Esophagus squamous epithelium (tissue), 5 donors: Measurements from ENCODE around the gene CNDP2. TPM values are rescaled to one million over a fixed set of nuclear protein-coding genes. Genes with fewer than 3 reads are reported as not detected.
A peak's percentile ranks its signal among the peaks of the same experiment; 100 is the strongest.

Experiments
- DNase-seq: peaks from one replicate; lab custom pipeline; 2025; lab: John Stamatoyannopoulos, UW
- H3K27ac ChIP-seq, 4 donors: fragments of 200-600 bp; sonication (generic); one replicate each; pipeline ENCODE4 v1.5.1; 2016 to 2019; ENCODE audit warnings: mild to moderate bottlenecking in 1 of 4
- H3K27me3 ChIP-seq, 4 donors: fragments of 200-600 bp; sonication (generic); 1 replicate in 3 of 4; 2 replicates in 1 of 4; pipeline versions ENCODE4 v1.5.1 to v1.6.0; 2017 to 2021; ENCODE audit warnings: antibody characterized with exemption in 1 of 4
- H3K36me3 ChIP-seq, 3 donors: fragments of 200-600 bp; sonication (generic); one replicate each; pipeline ENCODE4 v1.5.1; 2016 to 2019
- H3K4me1 ChIP-seq, 3 donors: fragments of 200-600 bp; sonication (generic); one replicate each; pipeline ENCODE4 v1.5.1; 2017 to 2019
- H3K4me3 ChIP-seq, 4 donors: fragments of 200-600 bp; sonication (generic); 1 replicate in 3 of 4; 2 replicates in 1 of 4; pipeline ENCODE4 v1.5.1; 2016 to 2019; ENCODE audit warnings: mild to moderate bottlenecking in 2 of 4, moderate library complexity in 1 of 4
- H3K9me3 ChIP-seq, 3 donors: fragments of 200-600 bp; sonication (generic); one replicate each; pipeline ENCODE4 v1.5.1; 2016 to 2019
- CTCF ChIP-seq, 6 experiments: fragments of 450-650 bp in 4 of 6; fragments of 200-600 bp in 2 of 6; sonication (generic) in 2 of 6; IDR thresholded peaks; one replicate each; pipeline ENCODE4 v1.5.1; 2016 to 2019; ENCODE audit warnings: antibody characterized with exemption in 6 of 6, mild to moderate bottlenecking in 4 of 6, moderate library complexity in 4 of 6
- POLR2A ChIP-seq, 4 donors: fragments of 450-650 bp; IDR thresholded peaks; one replicate each; pipeline ENCODE4 v1.6.1; 2017; ENCODE audit warnings: antibody characterized with exemption in 4 of 4, mild to moderate bottlenecking in 4 of 4, moderate library complexity in 3 of 4
- WGBS, 2 donors: methylation state at CpG; one replicate each; pipeline ENCODE4 v1.1.5; 2018; 5-methylcytosine and 5-hydroxymethylcytosine counted together
- intact Hi-C: fragments of 100-400 bp; cut with DNase I; formaldehyde crosslinking; loops from one replicate; pipeline ENCODE4 v1.15.0; 2022
- total RNA-seq, 4 donors: library from RNA; depleted of rRNA; stranded (reverse); fragments of >200 nt; gene quantifications; one replicate each; pipeline ENCODE4 v1.1.0, GENCODE V29; 2016
- donor health status: DM: yes; HTN: yes; CAD: no.

The CNDP2 gene
- total RNA-seq, 4 donors from 2014 or later = 66.6 to 136 (median 87.9) TPM

GRCh38 chr18:74551936-74552555 is 55.9 kb downstream of the CNDP2 start:
- Histone ChIP-seq H3K9me3 (peaks cover 0 to 11% (median 8%) of the 10 kb centered on the region in 3 donors), H3K27me3 (peaks cover 0 to 13% (median 0%) of the 10 kb centered on the region in 4 donors), H3K4me3 (no peak overlapping the region), H3K36me3 (no peaks in the 10 kb centered on the region), H3K4me1 (peaks cover 0 to 2% (median 0%) of the 10 kb centered on the region in 3 donors), H3K27ac (no peak overlapping the region)
- intact Hi-C loops = loop anchor here (5.0 kb wide), 2 partner anchors 200 to 350 kb away; no protein-coding TSS in a partner anchor
- WGBS, 2 donors = 24 to 26% methylated on average over 5 of the region's 5 CpGs
- peak; percentile 70 to 79 (median 75) for TF ChIP-seq CTCF (IDR thresholded peaks at IDR 0.05)
- no peak for TF ChIP-seq POLR2A (IDR thresholded peaks at IDR 0.05)
- peak; percentile 6 for DNase-seq

- H3K27ac ChIP-seq = no peak overlapping the region
- TF ChIP-seq CTCF (IDR thresholded peaks at IDR 0.05) (no peak), POLR2A (IDR thresholded peaks at IDR 0.05) (no peak)
- peaks cover 0 to 19% (median 0%) of the 10 kb centered on the region in 4 donors for H3K27me3 ChIP-seq
- no peak for DNase-seq
- H3K9me3 ChIP-seq = no peaks in the 10 kb centered on the region
- intact Hi-C loops = no loop called here
- H3K4me3 ChIP-seq = no peak overlapping the region
- no peaks in the 10 kb centered on the region for H3K36me3 ChIP-seq
- WGBS, 2 donors = 74 to 83% methylated on average over 9 to 11 of the region's 11 CpGs
- no peaks in the 10 kb centered on the region for H3K4me1 ChIP-seq
Measured at GRCh38 chr18:74556126-74556525, 60.0 kb downstream of the CNDP2 start.

- intact Hi-C loops = no loop called here
Measured at GRCh38 chr18:74558096-74558495, 61.9 kb downstream of the CNDP2 start.

GRCh38 chr18:74562131-74562730 is 66.1 kb downstream of the CNDP2 start:
- H3K9me3 ChIP-seq = peaks cover 0 to 9% (median 4%) of the 10 kb centered on the region in 3 donors
- WGBS, 2 donors = 65% methylated on average over 4 of the region's 4 CpGs
- no peak overlapping the region for H3K27ac ChIP-seq
- no peak for DNase-seq
- H3K4me3 ChIP-seq = no peak overlapping the region
- intact Hi-C loops = no loop called here
- peaks cover 0 to 6% (median 0%) of the 10 kb centered on the region in 4 donors for H3K27me3 ChIP-seq
- TF ChIP-seq CTCF (IDR thresholded peaks at IDR 0.05) (no peak), POLR2A (IDR thresholded peaks at IDR 0.05) (no peak)
- no peaks in the 10 kb centered on the region for H3K4me1 ChIP-seq
- H3K36me3 ChIP-seq = no peaks in the 10 kb centered on the region

More at GRCh38 chr18:74558096-74558495, 61.9 kb downstream of the CNDP2 start:
- H3K27ac ChIP-seq = no peak overlapping the region
- TF ChIP-seq POLR2A (IDR thresholded peaks at IDR 0.05) (no peak), CTCF (IDR thresholded peaks at IDR 0.05) (no peak)
- H3K9me3 ChIP-seq = no peaks in the 10 kb centered on the region
- DNase-seq = no peak
- 71 to 87% methylated on average over 4 of the region's 4 CpGs for WGBS, 2 donors
- H3K36me3 ChIP-seq = no peaks in the 10 kb centered on the region
- H3K4me3 ChIP-seq = no peak overlapping the region
- H3K27me3 ChIP-seq = peaks cover 0 to 19% (median 0%) of the 10 kb centered on the region in 4 donors
- no peaks in the 10 kb centered on the region for H3K4me1 ChIP-seq

- TF ChIP-seq POLR2A (IDR thresholded peaks at IDR 0.05) (no peak), CTCF (IDR thresholded peaks at IDR 0.05) (no peak)
Measured at GRCh38 chr18:74562775-74563174, 66.6 kb downstream of the CNDP2 start.

More at GRCh38 chr18:74562775-74563174, 66.6 kb downstream of the CNDP2 start:
- Histone ChIP-seq H3K9me3 (peaks cover 0 to 9% (median 4%) of the 10 kb centered on the region in 3 donors), H3K27me3 (peaks cover 0 to 6% (median 0%) of the 10 kb centered on the region in 4 donors), H3K4me3 (no peak overlapping the region), H3K4me1 (no peaks in the 10 kb centered on the region), H3K27ac (no peak overlapping the region), H3K36me3 (no peaks in the 10 kb centered on the region)
- intact Hi-C loops = no loop called here
- WGBS, 2 donors = 46 to 74% methylated on average over 2 to 3 of the region's 4 CpGs
- DNase-seq = no peak
